Frontal cortex (tissue), 4 donors: ENCODE measurements around the gene CEP70. TPM values are rescaled to one million over a fixed set of nuclear protein-coding genes. Genes with fewer than 3 reads are reported as not detected.
"Not testable (repeated sequence)": the region's sequence is repeated elsewhere in the genome, so short reads cannot be mapped to it uniquely, and the experiment has no call there.

Source experiments
- DNase-seq, 2 donors: peaks; one replicate each; pipeline ENCODE4 v3.0.0; 2012; ENCODE audit warnings: low spot score in 2 of 2
- FAIRE-seq: peaks from 2 replicates; lab custom pipeline; 2012; peaks lifted over from hg19 to GRCh38; lab: Jason Lieb, UNC
- total RNA-seq: library from RNA; depleted of rRNA; stranded (reverse); fragments of >200 nt; gene quantifications from one replicate; pipeline ENCODE4 v1.2.3, GENCODE V29; 2014
- donor health status: control.
- donor health status: control.
- donor health status: control.

The CEP70 gene
- 89.7 TPM for total RNA-seq

GRCh38 chr3:138594150-138594934, at the start of gene CEP70:
CEP70 (minus strand) TSS chr3:138594260; CDS start chr3:138572927, 21,333 bp downstream.
- DNase-seq (peak; percentile 67 to 86), FAIRE-seq (no peak)

- FAIRE-seq: no peak
- DNase-seq: no peak
These were observed 48.8 kb upstream of the CEP70 start for GRCh38 chr3:138642927-138643253.

GRCh38 chr3:138642226-138642926, 48.3 kb upstream of the CEP70 start:
- FAIRE-seq (no peak), DNase-seq (no peak)

- no peak for FAIRE-seq
These were observed 46.5 kb upstream of the CEP70 start for GRCh38 chr3:138640537-138640936.

GRCh38 chr3:138638641-138639040, 44.6 kb upstream of the CEP70 start:
- DNase-seq: no peak
- FAIRE-seq: no peak

More at GRCh38 chr3:138640537-138640936, 46.5 kb upstream of the CEP70 start:
- DNase-seq: no peak

GRCh38 chr3:138629526-138629925, 35.5 kb upstream of the CEP70 start:
- no peak for DNase-seq
- FAIRE-seq: no peak

GRCh38 chr3:138625707-138626365, 31.8 kb upstream of the CEP70 start:
- FAIRE-seq: no peak
- no peak for DNase-seq

- FAIRE-seq (no peak), DNase-seq (no peak)
These were observed 30.5 kb upstream of the CEP70 start for GRCh38 chr3:138624518-138624917.

GRCh38 chr3:138620431-138620830, 26.4 kb upstream of the CEP70 start:
- FAIRE-seq (no peak), DNase-seq (no peak)

- FAIRE-seq (no peak), DNase-seq (no peak)
These were observed 21.4 kb upstream of the CEP70 start for GRCh38 chr3:138615462-138615861.

GRCh38 chr3:138609898-138610266, 15.8 kb upstream of the CEP70 start:
- DNase-seq: no peak
- no peak for FAIRE-seq

- DNase-seq: peak; percentile 60 to 71
- no peak for FAIRE-seq
These were observed 14.5 kb upstream of the CEP70 start, which contains the start of gene FAIM for GRCh38 chr3:138608322-138609135. FAIM (plus strand) TSS chr3:138608771; CDS start chr3:138619727, 10,956 bp downstream.

GRCh38 chr3:138604106-138604595, 10.1 kb upstream of the CEP70 start:
- FAIRE-seq, DNase-seq: not testable (repeated sequence)

GRCh38 chr3:138601661-138602060, 7.6 kb upstream of the CEP70 start:
- not testable (repeated sequence) for FAIRE-seq, DNase-seq

GRCh38 chr3:138600100-138600745, 6.2 kb upstream of the CEP70 start:
- no peak for FAIRE-seq
- DNase-seq: no peak

GRCh38 chr3:138598534-138598933, 4.5 kb upstream of the CEP70 start:
- FAIRE-seq: no peak
- DNase-seq: no peak

GRCh38 chr3:138597186-138597976, 3.3 kb upstream of the CEP70 start:
- DNase-seq, FAIRE-seq: not testable (repeated sequence)

GRCh38 chr3:138594935-138595610, 1.0 kb upstream of the CEP70 start:
- DNase-seq (no peak), FAIRE-seq (no peak)
